AML-193 (cell line): ENCODE measurements around the gene TAS1R3.

ENCODE experiments used
- DNase-seq, 2 experiments: peaks; one replicate each; lab custom pipeline; 2025; lab: John Stamatoyannopoulos, UW

TAS1R3 gene

DNA sequence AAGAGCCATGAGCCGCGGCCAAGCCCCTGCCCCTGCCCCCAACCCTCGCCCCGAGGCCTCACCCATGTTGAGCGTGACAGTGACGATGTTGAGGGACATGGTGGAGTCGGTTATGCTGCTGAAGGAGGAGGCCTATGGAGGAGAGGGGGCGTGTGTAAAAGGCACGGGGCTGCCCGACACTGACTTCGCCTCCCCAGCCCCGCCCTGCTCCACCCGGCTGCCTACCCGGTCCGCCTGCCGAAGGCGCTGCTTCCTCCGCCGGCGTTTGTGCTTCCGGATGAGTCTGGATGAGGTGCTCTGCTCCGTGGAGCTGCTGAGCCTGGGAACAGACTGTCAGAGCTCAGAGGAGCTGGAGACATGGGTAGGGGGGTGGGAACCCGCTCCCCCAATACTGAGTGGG lies 9.1 kb downstream of the TAS1R3 start:
- DNase-seq = no peak

DNA sequence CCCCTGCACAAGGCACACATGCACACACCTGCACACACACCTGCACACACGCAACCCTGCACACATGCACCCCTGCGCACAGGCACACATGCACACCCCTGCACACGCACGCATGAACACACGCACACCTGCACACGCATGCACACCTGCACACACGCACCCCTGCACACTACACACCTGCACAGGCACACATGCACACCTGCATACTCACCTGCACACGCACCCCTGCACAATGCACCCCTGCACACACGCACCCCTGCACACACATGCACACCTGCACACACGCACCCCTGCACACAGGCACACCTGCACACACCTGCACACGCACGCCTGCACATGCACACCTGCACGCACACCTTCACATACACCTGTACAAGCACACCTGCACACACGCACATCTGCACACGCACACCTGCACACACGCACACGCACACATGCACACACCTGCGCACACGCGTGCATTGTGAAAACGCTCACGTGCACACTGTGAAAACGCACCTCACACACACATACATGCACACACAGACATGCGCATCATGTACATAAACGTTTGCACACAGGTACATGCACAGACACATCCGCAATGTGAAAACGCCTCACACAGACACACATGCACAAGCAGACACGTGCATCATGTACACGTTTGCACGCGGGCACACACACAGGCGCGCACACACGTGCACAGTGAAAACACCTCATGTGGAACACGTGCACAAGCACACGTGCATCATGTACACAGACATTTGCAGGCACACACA lies 9.9 kb downstream of the TAS1R3 start:
- DNase-seq = no peak

DNA sequence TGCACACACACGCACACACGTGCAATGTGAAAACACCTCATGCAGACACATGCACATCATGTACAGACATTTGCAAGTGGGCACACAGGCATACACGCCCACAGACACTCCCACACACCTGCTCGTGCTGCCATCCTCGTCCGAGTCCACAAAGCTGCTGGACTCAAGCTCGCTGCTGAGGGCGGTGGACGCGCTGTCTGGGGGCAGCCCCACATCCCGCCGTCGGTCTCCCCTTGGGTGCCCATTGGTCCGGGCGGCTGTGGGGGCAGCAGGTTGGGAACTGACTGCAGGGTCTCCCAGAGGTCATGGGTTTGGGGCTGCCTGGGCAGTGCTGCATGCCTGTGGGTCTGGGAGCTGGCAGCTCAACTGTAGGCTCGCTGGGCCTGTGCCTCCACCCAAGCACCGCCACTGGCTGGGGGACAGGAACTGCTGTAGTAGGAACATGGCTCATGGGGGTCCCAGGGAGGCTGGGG lies 10.5 kb downstream of the TAS1R3 start:
- no peak for DNase-seq

DNA sequence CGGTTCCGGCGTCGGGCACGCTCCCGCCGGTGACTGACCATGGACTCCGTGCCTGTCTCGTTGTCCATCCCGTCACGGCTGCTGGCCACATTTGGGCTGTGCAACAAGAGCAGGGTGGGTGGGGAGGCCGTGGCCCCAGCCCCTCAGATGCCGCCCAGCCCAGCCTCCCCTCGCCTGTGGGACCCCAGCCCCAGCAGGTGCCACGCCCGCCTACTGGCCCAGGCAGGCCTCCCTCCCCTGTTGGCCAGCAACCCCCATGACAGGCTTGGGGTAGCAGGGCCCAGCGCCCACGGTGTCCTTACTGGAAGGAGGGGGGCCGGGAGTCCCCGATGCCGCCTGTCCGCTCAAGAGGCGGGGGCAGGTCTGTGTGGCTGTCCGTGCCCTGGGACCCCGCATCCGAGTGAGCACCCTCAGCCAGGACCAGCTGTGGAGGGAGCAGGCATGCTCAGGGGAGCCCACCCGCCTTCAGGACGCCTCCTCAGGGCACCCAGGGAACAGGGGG lies 11.0 kb downstream of the TAS1R3 start:
- no peak for DNase-seq

DNA sequence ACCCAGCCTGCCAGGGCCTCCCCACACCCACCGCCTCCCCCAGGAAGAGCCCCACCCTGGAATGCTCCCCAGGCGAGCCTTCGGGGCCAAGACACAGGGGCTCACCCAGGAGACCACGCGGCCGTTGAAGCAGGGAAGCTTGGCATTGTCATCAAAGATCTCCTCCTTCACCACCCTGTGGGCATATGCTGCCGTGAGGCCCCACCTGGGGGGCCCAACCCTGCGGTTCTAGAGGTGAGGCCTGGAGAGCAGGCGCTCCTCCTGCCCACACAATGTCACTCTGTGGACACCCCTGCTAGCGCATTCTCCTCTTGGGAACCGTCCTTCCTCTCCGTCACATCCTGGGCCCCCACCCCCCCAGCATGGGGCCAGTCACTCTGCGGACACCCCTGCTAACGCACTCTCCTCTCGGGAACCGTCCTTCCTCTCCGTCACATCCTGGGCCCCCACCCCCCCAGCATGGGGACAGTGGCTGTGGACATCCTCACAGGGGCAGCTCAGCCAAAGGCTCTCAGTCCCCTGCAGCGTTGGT lies 11.6 kb downstream of the TAS1R3 start:
- DNase-seq = no peak

DNA sequence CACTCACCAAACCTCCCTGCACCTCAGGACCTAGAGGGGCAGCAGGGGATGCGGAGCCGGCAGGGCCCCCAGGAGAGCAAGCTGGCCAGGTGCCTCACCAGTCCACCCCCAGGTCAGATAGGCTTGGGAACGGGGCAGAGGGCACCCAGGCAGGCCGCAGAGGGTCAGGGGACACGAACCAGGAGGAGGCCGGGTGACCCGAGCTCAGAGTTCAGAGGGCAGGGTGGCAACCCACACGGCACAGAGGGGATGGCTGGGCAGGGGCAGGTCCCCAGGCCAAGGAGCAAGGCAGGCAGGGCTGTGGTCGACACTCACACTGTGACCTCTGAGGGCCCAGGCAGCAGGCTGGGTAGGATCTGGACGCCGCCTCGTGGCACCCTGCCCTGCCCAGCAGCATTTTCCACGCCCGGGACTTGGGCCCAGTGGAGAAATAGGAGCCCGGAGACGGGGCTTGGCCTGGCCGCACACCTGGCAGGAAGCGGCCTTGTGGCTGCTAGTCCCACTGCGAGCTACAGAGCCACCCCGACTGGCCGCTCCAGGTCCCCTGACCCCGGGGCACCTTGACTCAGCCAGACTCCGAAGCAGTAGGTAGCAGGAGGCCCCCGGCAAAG lies 12.8 kb downstream of the TAS1R3 start:
- DNase-seq = no peak

DNA sequence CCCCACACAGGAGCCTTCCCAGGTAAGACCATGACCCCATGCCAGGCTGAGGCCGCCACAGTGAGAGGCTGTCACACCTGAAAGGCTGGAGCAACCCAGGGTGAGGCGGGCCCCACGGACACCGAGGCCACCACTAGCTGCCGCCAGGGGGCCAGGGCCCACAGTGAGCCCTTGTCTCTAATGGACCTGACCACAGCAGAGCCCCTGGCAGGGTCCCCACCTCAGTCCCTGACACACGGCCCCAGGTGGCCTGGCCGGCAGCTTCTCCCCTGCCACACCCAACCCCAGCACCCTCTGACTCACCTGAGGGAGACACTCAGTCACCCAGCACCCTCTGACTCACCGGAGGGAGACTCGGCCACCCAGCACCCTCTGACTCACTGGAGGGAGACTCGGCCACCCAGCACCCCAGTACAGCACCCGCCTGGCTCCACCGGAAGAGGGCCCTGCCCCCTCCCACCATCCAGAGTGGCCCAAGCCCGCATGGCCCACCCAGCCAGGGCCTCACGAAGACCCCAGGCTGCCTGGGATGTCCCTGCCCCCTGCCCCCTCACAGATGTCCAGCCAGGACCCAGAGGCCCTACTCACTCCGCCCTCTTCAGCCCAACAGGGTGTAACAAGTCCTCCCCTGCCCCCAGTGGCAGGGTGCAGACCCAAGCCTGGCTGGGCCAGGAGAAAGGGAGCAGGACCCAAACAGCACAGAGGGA lies 13.7 kb downstream of the TAS1R3 start:
- DNase-seq = no peak

DNA sequence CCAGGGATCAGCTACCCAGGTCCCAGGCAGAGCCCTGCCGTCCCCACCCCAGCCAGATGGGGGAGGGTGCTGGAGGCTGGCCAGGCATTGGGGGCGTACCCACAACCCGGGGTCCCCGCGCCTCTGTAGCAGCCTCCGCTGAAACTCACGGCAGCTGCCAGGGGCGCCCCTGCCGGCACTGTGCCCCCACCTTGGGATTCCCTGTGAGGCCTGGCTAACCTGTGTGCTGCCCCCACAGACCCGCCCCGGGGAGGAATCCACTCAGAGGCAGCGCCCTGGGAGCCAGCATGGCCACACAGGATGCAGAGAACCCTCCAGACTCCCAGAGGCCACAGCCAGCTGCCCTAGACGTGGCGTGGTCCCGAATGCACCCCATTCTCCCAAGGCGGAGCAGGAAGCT lies 14.3 kb downstream of the TAS1R3 start:
- DNase-seq = no peak

DNA sequence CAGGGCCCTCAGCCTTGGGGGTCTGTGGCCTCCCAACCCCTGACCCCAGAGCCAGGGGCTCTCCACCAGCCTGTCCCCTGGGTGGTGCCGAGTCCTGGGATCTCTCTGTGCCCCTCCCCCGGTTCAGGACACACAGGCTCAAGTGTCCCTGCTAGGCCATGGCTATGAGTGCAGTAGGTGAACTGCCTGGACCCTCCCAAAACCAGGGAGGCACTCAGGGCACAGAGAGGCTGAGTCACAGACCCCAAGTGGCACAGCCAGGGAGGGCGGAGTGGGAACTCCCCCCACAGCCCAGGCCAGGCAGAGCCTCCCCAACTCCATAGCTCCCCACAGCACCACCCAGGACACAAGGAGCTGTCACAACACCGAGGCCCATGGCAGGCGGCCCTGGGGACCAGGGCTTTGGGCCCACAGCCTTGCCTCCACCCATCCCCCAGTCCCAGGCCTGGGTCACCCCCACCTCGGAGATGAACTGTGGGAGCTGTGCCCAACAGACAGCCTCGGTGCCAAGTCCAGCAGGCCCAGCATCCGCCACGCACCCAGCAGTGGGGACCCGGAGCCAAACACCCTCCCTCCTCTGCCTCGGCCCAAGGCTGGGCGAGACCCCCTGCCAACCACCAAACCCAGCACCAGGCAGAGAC lies 14.9 kb downstream of the TAS1R3 start:
- DNase-seq = no peak

DNA sequence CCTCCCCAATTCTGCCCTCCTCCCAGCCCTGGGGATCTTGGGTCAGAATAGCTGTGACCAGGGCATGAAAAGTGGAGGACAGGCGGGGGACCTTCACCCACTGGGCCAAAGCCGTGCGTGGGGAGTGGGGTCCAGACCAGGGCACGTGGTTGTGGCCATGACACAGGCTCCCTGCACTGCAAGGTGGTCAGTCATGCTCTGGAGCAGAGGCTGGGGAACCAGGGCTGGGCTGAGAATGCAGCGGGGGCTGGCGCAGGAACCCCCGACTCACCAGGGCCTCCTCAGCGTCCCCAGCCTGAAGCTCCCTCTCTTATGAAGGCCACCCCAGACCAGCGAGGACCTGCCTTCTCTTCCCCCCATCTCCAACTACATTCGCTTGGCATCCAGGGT lies 15.4 kb downstream of the TAS1R3 start:
- no peak for DNase-seq

DNA sequence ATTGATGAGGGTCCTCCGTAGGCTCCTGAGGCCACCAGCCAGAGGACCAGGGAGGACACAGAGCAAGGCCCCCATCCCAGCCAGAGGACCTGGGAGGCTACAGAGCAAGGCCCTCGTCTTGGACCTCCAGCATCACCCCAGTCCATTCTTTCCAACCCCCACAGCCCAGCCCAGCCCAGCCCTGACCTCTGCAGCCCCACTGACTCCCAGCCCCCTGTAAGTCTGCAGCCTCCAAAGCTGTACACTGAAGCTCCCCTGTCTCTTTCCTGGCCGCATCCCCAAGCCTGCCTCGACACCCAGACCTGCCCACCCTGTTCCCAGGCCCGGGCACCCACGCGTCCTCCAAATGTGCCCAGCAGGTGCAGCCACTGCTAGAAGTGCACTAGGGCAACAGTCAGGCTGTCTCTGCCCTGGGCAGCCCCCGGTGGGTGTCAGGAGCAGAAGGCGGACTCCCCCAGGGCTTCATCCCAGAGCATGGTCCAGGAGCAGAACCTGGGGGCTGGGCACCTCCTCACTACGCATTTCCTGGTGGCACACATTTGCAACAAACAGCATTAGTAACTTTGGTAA lies 16.0 kb downstream of the TAS1R3 start:
- DNase-seq = no peak

DNA sequence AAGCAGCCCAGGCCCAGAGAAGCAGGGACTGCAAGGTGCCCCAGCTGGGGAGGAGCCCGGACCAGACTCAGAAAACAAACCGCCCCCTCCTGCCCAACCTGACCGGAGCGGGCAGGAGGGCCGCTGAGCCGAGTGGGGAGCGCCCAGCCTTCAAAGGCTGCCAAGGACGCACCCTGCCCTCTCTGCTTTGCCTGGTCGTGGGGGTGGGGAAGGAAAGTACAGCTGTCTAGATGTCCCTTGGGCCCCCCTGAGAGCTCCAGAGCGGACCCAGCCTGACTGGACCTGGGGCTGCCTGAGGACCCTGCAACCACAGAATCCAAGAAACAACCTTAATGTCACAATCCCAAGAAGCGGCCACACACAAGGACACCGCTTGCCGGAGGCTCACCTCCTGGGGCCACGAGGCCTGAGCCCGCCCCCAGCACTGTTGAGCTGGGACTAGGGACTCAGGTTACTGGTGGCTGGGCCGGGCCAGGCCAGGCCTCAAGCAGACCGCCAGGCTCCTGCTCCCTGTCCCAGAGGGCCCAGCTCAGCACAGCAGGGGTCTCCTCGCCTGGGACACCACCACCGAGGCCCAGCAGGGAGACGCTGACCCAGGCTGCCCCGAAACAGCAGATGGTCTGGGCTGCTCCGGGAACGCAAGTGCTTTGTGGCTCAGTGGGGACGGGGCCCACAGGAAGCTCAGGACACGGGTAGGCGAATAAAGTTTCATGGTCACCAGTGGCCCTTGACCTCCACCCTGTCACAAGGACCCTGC lies 16.8 kb downstream of the TAS1R3 start:
- no peak for DNase-seq

DNA sequence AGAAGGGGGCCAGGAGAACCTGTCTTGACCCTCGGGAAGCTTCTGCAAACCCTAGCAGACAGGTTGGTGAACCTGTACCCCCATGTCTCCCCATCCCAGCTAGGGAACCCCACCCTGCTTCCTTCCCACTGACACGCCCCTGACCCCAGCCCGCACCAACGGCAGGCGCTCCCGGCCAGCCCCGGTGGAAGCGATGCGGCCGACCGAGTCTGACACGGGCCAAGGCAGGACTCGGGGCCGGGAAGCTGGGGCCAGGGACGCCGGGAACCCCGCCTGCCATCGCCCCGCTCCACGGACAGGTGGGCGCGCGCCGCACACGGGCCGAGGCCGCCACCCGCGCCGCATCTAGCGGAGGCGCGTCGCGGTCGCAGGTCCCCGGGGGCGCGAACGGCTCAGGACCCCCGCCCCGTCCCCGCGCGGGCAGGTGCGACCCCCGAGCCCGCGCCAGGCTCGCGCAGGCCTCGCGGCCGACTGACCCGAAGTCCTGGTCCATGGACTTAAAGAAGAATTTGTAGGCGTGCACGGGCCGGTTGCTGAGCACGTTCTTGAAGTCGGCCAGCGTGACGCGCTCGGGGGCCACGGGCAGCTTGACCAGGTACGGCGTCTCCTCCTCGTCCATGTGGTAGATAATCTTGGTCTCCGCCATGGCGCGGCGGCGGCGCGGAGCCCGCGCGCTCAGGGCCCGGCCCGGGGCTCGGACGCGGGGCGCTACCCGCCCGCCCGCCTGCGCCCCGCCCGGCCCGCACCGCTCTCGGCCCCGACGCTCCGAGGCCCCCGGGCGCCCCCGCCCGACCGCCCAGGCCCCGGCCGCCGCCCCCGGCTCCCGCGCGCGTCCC lies 17.6 kb downstream of the TAS1R3 start:
- DNase-seq = no peak

DNA sequence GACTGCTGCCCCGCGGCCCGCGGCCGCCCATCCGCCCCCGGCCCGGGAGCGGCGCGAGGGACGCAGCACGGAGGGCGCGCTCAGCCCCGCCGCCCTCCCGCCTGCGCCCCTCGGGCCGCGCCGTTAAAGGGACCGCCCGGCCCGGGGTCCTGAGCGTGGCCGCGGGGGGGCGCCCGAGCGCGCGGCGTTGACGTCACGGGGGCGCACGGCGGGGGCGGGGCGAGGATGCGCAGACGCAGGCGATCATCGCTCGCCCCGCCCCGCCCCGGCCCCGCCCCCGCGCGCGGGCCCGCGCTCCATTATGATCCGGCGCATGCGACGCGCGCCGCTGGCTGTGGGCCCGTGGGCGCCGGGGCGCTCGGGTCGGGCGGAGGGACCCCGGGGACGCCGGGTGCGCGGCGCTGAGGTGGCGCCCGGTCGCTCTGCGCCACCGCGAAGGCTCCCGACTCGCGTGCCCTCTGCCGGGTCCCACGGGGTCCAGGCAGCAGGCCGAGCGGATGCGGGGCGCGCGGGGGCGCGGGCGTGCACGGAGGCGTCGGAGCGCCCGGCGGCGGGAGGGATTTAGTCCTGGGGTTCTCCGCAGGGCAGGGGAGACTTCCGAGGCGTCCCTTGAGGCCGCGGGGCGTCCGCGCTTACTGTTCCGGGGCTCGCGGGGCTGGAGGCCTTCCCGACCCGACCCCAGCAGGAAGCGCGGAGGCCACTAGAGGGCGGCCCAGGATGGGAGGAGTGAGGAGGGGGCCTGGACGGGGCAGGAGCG lies 18.4 kb downstream of the TAS1R3 start, which contains the start of gene DVL1:
TSS of gene DVL1 (minus strand) at position 163 of the 757 bp plus-strand sequence. CDS start 353 bp downstream, outside the sequence.
- DNase-seq = peak; percentile 5 to 14

DNA sequence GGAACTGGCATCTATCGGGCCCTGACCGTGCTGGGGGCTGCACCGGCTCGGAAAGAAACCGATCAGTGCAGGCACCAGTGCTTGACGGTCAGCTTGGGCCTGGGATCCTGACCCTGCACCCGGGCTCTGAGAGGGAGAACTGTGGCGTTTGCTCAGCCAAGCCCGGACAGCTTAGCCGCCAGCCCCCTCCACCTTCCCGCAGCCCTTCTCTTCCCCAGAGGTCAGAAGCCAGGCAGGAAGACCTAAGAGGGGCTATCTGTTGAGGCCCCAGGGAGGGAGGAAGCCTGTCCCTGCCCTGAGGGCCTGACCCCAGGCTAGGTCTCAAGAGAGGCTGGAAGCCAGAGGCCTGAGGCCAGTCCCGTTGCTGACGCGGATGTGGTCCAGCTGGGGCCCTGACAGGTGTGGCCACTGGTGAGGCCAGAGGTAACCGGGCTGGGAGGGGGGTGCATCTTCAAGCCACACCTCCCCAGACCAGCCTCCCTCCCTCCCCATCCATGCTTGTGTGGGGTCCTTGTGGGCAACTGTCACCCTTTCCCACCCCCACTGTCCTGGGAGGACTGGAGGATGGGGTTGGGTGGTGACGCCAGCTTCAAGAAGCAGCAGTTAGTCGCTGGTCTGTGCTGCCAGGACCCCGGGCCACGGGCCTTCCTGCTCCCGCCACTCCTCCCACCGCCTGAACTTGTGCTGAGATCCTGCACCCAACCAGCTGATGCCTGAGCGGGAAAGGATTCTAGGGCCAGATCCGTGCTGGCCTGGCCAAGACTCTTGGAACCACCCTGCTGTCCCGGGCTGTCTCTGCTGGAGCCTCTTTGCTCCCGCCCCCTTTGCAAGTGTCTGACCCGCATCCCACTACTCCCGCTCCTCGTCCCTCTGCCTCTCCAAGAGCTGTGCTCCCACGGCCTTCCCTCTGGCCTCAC lies 20.7 kb downstream of the TAS1R3 start:
- no peak for DNase-seq

DNA sequence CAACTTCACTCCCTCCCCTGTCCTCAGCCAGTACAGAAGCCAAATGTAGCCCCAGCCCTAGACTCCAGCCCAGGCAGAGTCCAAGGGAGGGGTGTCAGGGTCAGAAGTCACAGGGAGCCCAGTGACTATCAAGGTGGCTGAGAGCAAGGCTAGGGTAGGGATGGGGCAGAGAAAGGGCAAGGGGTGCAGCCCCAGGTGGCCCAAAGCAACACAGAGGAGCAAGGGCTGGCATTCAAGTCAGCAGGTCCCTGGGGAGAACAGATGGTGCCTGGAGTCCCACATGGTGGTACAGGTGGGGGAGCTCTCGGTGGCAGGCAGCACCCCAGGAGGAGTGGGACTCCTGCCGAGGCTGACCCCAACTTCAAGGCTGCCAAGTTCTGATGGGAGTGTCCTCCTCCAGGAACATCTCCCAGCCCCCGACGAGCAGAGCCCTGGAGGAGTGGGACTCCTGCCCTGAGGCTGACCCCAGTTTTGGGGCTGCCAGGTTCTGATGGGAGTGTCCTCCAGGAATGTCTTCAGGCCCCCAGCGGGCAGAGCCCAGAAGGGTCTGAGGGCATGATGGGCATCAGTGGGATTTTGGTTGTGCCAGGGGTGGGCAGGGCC lies 21.8 kb downstream of the TAS1R3 start:
- no peak for DNase-seq

DNA sequence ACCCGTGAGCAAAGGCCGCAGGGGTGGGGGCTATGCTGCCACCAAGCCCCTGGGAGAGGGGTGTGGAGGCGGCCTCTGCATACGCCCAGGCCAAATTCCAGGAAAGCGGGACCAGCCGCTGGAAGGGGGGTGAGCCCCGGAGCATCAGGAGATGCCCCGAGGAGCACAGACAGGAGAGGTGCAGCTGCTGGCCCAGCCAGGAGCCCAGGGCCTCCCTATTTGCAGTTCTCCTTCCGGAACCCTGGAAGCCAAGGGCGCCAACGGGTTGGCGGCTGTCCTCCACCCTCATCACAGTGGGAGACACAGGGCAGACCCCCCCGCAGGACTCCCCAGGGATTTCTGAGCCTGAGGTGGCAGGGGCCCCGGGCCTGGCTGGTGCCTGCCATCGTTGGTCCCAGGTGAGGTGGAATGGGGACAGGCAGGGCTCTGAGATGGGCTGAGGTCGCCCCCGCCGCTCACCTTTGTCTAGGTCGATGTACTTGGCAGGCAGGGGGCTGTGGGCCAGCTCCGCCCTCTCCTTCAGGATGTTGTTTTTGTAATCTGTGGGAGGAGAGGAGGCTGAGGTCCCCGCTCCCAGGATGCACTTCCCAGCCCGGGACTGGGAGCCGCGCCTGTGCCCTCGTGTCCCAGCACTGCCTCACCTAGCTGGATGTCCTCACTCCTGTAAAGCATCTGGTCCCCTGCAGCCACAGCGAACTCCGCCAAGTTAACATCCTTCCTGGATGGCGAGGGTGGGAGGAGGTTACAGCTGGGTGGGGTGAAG lies 22.5 kb downstream of the TAS1R3 start:
- no peak for DNase-seq
